Thyroid gland (tissue), 4 donors: ENCODE data around the gene GPR132. TPM values are rescaled to one million over a fixed set of nuclear protein-coding genes. Genes with fewer than 3 reads are reported as not detected.
A peak's percentile ranks its signal among the peaks of the same experiment; 100 is the strongest.

Experiments used
- DNase-seq, 2 donors: peaks; one replicate each; pipeline ENCODE4 v3.0.0-alpha.2; 2019
- H3K27ac ChIP-seq, 3 donors: fragments of 200-600 bp; sonication (generic); 1 replicate in 2 of 3; 2 replicates in 1 of 3; pipeline ENCODE4 v1.5.1; 2016 to 2019; ENCODE audit warnings: mild to moderate bottlenecking in 1 of 3, moderate library complexity in 1 of 3
- H3K27me3 ChIP-seq: fragments of 200-600 bp; sonication (generic); one replicate; pipeline ENCODE4 v1.5.1; 2019
- H3K36me3 ChIP-seq, 2 donors: fragments of 200-600 bp; sonication (generic); one replicate each; pipeline ENCODE4 v1.5.1; 2016 to 2019
- H3K4me1 ChIP-seq, 2 donors: fragments of 200-600 bp; sonication (generic); one replicate each; pipeline ENCODE4 v1.5.1; 2017 to 2019
- H3K4me3 ChIP-seq, 3 donors: fragments of 200-600 bp; sonication (generic); replicated peaks in 1 of 3; 1 replicate in 2 of 3; 2 replicates in 1 of 3; pipeline ENCODE4 v1.5.1; 2016; ENCODE audit warnings: mild to moderate bottlenecking in 1 of 3
- H3K9me3 ChIP-seq: fragments of 200-600 bp; sonication (generic); one replicate; pipeline ENCODE4 v1.5.1; 2017
- CTCF ChIP-seq, 6 experiments: fragments of 200-600 bp in 3 of 6; fragments of 450-650 bp in 3 of 6; sonication (generic) in 3 of 6; IDR thresholded peaks; one replicate each; pipeline ENCODE4 v1.5.1; 2016 to 2019; ENCODE audit warnings: antibody characterized with exemption in 6 of 6, mild to moderate bottlenecking in 2 of 6, inconsistent platforms in 1 of 6, moderate library complexity in 1 of 6
- POLR2A ChIP-seq, 2 donors: fragments of 450-650 bp; IDR thresholded peaks; one replicate each; pipeline ENCODE4 v1.6.1; 2017; ENCODE audit warnings: antibody characterized with exemption in 2 of 2, mild to moderate bottlenecking in 2 of 2, moderate library complexity in 1 of 2
- WGBS, 2 donors: methylation state at CpG; one replicate each; pipeline ENCODE4 v1.1.5; 2017; 5-methylcytosine and 5-hydroxymethylcytosine counted together
- intact Hi-C: fragments of 100-400 bp; cut with DNase I; formaldehyde crosslinking; loops from one replicate; pipeline ENCODE4 v1.15.1; 2023
- total RNA-seq, 4 donors: library from RNA; depleted of rRNA; stranded (reverse); fragments of >200 nt; gene quantifications; one replicate each; pipeline ENCODE4 v1.2.3, GENCODE V29; 2016

Gene GPR132
- total RNA-seq, 4 donors from 2014 or later, result 1.0 to 4.6 (median 2.1) TPM

- no peak overlapping the region for H3K4me3 ChIP-seq
- TF ChIP-seq POLR2A (IDR thresholded peaks at IDR 0.05) (no peak), CTCF (IDR thresholded peaks at IDR 0.05) (no peak)
- H3K27me3 ChIP-seq, result no peaks in the 10 kb centered on the region
- intact Hi-C loops, result loop anchor here (10.0 kb wide), 1 partner anchor 275 kb away; no protein-coding TSS in a partner anchor
- no peaks in the 10 kb centered on the region for H3K36me3 ChIP-seq
- H3K27ac ChIP-seq, result peak overlapping the region in 1 of 3 donors; percentile 9
- peaks cover 0 to 12% of the 10 kb centered on the region in 2 donors for H3K4me1 ChIP-seq
- H3K9me3 ChIP-seq, result no peaks in the 10 kb centered on the region
- DNase-seq, result no peak
- 80 to 87% methylated on average over 13 to 21 of the region's 25 CpGs for WGBS, 2 donors
These were observed 15.3 kb downstream of the GPR132 start for GRCh38 chr14:105049753-105050550.

- Histone ChIP-seq H3K4me1 (peaks cover 0 to 12% of the 10 kb centered on the region in 2 donors), H3K36me3 (no peaks in the 10 kb centered on the region), H3K27me3 (no peaks in the 10 kb centered on the region), H3K9me3 (no peaks in the 10 kb centered on the region), H3K27ac (no peak overlapping the region), H3K4me3 (no peak overlapping the region)
- intact Hi-C loops, result loop anchor here (2.0 to 10.0 kb wide), 2 partner anchors 73 to 273 kb away; no protein-coding TSS in a partner anchor
- WGBS, 2 donors, result 88% methylated on average over 12 to 19 of the region's 24 CpGs
- no peak for DNase-seq
- no peak for TF ChIP-seq CTCF (IDR thresholded peaks at IDR 0.05)
These were observed 17.8 kb downstream of the GPR132 start for GRCh38 chr14:105047283-105048016.

- WGBS, 2 donors, result 88 to 97% methylated on average over 3 to 9 of the region's 9 CpGs
- intact Hi-C loops, result loop anchor here (2.0 to 10.0 kb wide), 2 partner anchors 72 to 272 kb away; no protein-coding TSS in a partner anchor
These were observed 18.3 kb downstream of the GPR132 start for GRCh38 chr14:105046891-105047282.

GRCh38 chr14:105045710-105046326 lies 19.4 kb downstream of the GPR132 start:
- no peak overlapping the region for H3K4me3 ChIP-seq
- H3K27me3 ChIP-seq, result no peaks in the 10 kb centered on the region
- peaks cover 0 to 11% of the 10 kb centered on the region in 2 donors for H3K4me1 ChIP-seq
- intact Hi-C loops, result loop anchor here (2.0 to 10.0 kb wide), 2 partner anchors 71 to 271 kb away; no protein-coding TSS in a partner anchor
- H3K36me3 ChIP-seq, result no peaks in the 10 kb centered on the region
- H3K27ac ChIP-seq, result no peak overlapping the region
- peak; percentile 87 to 93 for DNase-seq
- TF ChIP-seq CTCF (IDR thresholded peaks at IDR 0.05) (peak; percentile 97 to 100 (median 100)), POLR2A (IDR thresholded peaks at IDR 0.05) (no peak)
- WGBS, 2 donors, result 4 to 11% methylated on average over 23 to 35 of the region's 42 CpGs
- H3K9me3 ChIP-seq, result no peaks in the 10 kb centered on the region

More at GRCh38 chr14:105046891-105047282, 18.3 kb downstream of the GPR132 start:
- Histone ChIP-seq H3K36me3 (no peaks in the 10 kb centered on the region), H3K27ac (no peak overlapping the region), H3K4me1 (peaks cover 0 to 12% of the 10 kb centered on the region in 2 donors), H3K27me3 (no peaks in the 10 kb centered on the region), H3K4me3 (no peak overlapping the region), H3K9me3 (no peaks in the 10 kb centered on the region)
- TF ChIP-seq POLR2A (IDR thresholded peaks at IDR 0.05), result no peak
- TF ChIP-seq CTCF (IDR thresholded peaks at IDR 0.05), result no peak
- DNase-seq, result no peak
